HS-27A (cell line): ENCODE data around the gene GRHL3.
"Not testable (repeated sequence)": the region's sequence is repeated elsewhere in the genome, so short reads cannot be mapped to it uniquely, and the experiment has no call there.

Source experiments
- DNase-seq: peaks from one replicate; pipeline ENCODE4 v3.0.0-alpha.2; 2012; ENCODE audit warnings: low read depth, missing footprints

The GRHL3 gene

DNA sequence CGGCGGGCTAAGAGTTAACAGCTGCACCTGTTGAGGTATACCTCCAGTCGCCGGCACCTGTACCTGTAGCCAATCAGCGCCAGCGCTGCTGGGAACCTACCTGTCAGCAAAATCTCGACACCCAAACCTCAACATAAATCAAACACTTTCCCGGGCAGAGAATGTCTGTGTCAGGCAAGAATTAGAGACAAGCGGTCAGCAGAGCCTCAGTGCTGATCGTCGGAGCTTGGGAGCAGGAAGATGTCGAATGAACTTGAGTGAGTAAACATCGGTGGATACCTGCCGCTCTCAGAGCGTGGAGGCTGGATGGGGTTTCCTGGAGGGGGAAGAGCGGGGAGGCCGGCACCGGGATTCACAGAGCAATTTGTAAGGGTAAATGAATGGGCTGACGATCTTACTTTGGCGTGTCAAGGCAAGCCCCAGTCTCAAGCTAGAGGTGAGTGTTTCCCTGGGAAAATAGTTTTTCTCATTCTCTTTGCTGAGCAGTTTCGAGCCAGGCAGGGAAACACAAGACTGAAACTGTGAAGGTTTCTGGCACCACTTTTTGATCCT lies at the start of gene GRHL3:
GRHL3 (plus strand) TSS at position 46 of the 552 bp plus-strand sequence; CDS start at position 241, 195 bp downstream.
- no peak for DNase-seq

GRCh38 chr1:24274203-24275103 lies 44.7 kb upstream of the GRHL3 start:
- DNase-seq, result not testable (repeated sequence)

GRCh38 chr1:24275104-24275410 lies 44.1 kb upstream of the GRHL3 start:
- DNase-seq, result no peak

- DNase-seq, result no peak
Measured at GRCh38 chr1:24275510-24275909, 43.6 kb upstream of the GRHL3 start.

GRCh38 chr1:24276791-24277190 lies 42.4 kb upstream of the GRHL3 start:
- DNase-seq, result no peak

- DNase-seq, result no peak
Measured at GRCh38 chr1:24277420-24278169, 41.6 kb upstream of the GRHL3 start.

DNA sequence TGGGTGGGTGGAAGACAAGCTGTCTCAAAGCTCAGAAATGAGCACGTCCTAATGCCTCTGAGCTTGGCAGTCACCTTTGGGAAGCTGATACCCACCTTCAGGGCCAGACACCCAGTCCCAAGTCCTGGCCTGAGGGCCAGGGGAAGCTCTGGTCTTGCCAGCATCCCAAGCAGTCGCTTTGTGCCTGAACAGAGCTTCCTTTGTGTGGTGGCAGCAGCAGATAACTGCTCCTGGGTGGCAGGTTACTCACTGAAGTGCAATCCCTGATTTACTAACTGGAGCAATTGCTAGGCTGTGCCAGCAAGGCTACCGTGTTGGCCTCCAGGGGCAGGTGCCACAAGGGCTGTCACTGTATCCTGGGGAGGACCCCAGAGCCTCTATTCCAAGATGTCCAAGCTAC lies 40.4 kb upstream of the GRHL3 start:
- no peak for DNase-seq

DNA sequence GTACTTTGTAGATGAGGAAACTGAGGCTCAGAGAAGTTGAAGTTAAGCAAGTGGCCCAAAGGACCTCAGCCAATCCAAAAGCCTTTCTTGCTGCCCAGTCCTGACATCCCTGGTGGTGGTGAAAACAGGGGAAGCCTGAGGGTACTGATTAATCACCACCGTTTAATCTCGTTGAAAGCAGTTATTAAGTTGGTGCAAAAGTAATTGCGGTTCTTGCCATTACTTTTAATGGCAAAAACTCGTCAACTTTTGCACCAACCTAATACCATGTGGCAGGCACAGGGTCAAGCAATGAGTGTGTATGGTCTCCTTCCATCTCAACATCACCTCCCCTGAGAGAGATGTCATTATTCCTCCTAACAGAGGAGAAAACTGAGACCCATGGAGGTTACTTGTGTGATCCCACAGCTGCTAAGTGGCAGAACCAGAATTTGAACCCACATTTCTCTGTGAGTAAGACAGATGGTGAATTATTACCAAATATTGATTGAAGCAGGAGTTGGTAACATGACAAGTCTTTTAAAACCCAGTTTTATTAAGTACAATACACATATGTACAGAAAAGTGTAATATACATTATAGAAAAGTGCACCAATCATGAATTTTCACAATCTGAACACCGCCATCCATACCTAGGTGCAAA lies 39.4 kb upstream of the GRHL3 start:
- DNase-seq, result no peak

GRCh38 chr1:24281591-24281990 lies 37.6 kb upstream of the GRHL3 start:
- no peak for DNase-seq

DNA sequence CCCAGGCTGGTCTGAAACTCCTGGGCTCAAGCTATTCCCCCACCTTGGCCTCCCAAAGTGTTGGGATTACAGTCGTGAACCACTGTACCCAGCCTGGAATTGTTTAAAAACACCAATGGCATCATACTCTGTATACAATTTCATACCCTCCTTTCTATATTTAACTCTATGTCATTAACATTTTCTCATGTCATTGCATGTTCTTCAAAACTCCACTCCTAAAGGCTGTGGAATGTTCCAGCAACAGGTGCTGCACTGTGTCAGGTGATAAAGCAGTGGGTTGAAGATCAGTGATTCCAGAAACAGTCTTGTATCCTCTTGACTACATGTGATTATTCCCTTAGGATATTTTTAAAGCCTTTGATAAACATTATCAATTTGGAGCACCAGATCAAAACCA lies 36.7 kb upstream of the GRHL3 start:
- DNase-seq, result no peak

- DNase-seq, result peak; percentile 59
Measured at GRCh38 chr1:24283326-24284155, 35.6 kb upstream of the GRHL3 start.

GRCh38 chr1:24284156-24284471 lies 35.0 kb upstream of the GRHL3 start:
- no peak for DNase-seq

GRCh38 chr1:24285231-24285630 lies 33.9 kb upstream of the GRHL3 start:
- no peak for DNase-seq

DNA sequence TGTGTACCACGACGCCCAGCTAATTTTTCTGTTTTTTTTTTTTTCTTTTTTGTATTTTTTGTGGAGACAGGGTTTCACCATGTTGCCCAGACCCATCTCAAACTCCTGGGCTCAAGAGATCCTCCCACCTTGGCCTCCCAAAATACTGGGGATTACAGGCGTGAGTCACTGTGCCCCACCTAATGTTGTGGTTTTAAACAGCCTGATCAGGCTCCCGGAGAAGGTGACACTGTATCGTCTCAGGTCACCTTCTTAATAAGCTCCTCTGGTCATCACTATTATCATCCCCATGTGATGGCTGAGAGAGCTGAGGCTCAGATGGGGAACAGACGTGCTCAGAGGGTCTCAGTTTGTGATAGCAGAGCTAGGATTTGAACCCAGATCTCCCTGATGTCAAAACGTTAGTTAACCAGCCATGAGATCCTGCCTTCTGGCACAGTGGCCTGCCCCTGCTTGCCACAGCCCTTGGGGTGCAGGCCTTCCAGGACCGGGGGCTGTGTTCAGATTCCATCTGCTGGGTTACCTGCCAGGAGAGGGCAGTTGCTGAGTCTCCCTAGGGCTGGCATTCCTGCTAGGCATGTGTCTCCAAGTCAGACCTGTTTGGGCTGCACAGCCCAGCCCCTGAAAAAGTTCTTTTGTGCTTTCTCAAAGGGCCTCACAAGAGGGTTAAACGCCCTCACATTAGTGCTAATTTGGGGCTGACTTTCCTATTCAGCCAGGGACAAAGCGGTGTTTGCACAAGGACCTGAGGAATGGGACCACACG lies 32.7 kb upstream of the GRHL3 start:
- no peak for DNase-seq

GRCh38 chr1:24287779-24288178 lies 31.4 kb upstream of the GRHL3 start:
- not testable (repeated sequence) for DNase-seq

DNA sequence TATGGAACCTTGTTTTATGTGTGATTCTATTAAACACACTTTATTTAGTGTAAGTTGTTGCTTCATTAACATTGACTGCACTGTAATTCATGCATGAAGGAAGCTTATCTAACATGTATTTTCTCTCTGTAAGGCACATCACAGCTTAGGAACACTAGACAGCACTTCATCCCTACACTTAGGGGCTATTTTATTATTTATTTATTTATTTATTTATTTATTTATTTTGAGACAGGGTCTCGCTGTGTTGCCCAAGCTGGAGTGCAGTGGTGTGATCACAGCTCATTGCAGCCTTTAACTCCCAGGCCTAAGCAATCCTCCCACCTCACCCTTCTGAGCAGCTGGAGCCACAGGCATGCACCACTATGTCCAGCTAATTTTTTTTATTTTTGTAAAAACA lies 30.7 kb upstream of the GRHL3 start:
- no peak for DNase-seq

GRCh38 chr1:24289937-24290595 lies 29.1 kb upstream of the GRHL3 start:
- DNase-seq, result peak; percentile 88

- no peak for DNase-seq
Measured at GRCh38 chr1:24290933-24291487, 28.1 kb upstream of the GRHL3 start.

DNA sequence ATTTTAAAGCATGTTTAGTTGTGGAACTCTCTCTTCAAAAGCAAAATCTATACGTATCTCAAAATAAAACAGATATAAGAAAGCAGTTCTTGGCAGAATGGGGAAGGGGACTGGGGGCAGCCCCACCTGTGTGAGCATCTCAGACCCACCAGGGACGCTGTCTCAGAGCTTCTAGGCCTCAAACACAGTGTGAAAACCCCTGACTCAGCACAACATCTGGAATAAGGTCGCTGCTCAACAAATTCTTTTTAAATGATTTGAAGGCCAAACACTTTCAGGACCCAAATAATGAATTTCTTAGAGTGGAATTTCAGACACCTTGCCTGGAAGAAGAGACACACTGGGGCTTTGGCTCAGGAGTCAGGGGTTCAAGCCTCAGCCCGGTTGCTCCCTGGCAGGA lies 27.1 kb upstream of the GRHL3 start:
- no peak for DNase-seq

GRCh38 chr1:24292887-24293286 lies 26.3 kb upstream of the GRHL3 start:
- no peak for DNase-seq
